K562 (cell line): ENCODE data around the gene RNF114. TPM values are rescaled to one million over a fixed set of nuclear protein-coding genes. Genes with fewer than 3 reads are reported as not detected.

Experiments used
- ATAC-seq: fragments of 200-7000 bp; cut with Tn5 transposase; 3 replicates; pipeline ENCODE4 v1.9.1; 2020; ENCODE audit warnings: moderate library complexity
- BruUV-seq: library from RNA; stranded (reverse); fragments of 400-500 nt; replicated peaks from 2 replicates; lab custom pipeline; 2021; lab: Mats Ljungman, UMichigan
- CTCF ChIA-PET: fragments of 300-600 bp; formaldehyde crosslinking; extraction: SDS; loops from one replicate; lab custom pipeline; 2021; ENCODE audit warnings: low intra/inter-chr PET ratio; lab: Yijun Ruan, JAX
- POLR2A ChIA-PET: fragments of 300-600, 350-650 bp; sonication (Branson Sonifier 250); formaldehyde crosslinking; extraction: SDS; loops from one replicate; lab custom pipeline; 2021; ENCODE audit warnings: antibody characterized with exemption, inconsistent platforms; lab: Yijun Ruan, JAX
- DNase-seq, 4 experiments: peaks; one replicate each; pipeline versions ENCODE4 v3.0.0 to v3.0.0-alpha.2; 2011 to 2018; ENCODE audit warnings: low spot score in 3 of 4, mixed read lengths in 3 of 4; ENCODE audit errors: extremely low read depth in 1 of 4
- FAIRE-seq: peaks from 2 replicates; lab custom pipeline; 2011; peaks lifted over from hg19 to GRCh38; lab: Jason Lieb, UNC
- H2AFZ ChIP-seq: 2 replicates; pipeline ENCODE4 v1.6.0; 2011; ENCODE audit warnings: low read depth, low read length, control low read depth, inconsistent platforms
- H3K27ac ChIP-seq: fragments of 200-600 bp; 3 replicates; pipeline ENCODE4 v1.8.0; 2011; ENCODE audit warnings: low read depth, mild to moderate bottlenecking, control low read depth, inconsistent platforms, low read length, moderate library complexity, mixed read lengths; ENCODE audit errors: extremely low read depth
- H3K27me3 ChIP-seq, 2 experiments: fragments of 300-600 bp in 1 of 2; 2 replicates in 1 of 2; 3 replicates in 1 of 2; pipeline versions ENCODE4 v1.6.0 to v1.8.0; 2011; ENCODE audit warnings: inconsistent platforms in 2 of 2, low read length in 2 of 2, mild to moderate bottlenecking in 1 of 2, mixed read lengths in 1 of 2, moderate library complexity in 1 of 2; ENCODE audit not compliant: control insufficient read depth in 2 of 2, insufficient read depth in 2 of 2
- H3K36me3 ChIP-seq: fragments of 300-600 bp; 3 replicates; pipeline ENCODE4 v1.8.0; 2011; ENCODE audit warnings: mild to moderate bottlenecking, low read length, inconsistent platforms; ENCODE audit not compliant: control insufficient read depth, insufficient read depth
- H3K4me1 ChIP-seq, 2 experiments: fragments of 200-600 bp in 1 of 2; replicated peaks in 1 of 2; 2 replicates in 1 of 2; 3 replicates in 1 of 2; pipeline versions ENCODE4 v1.5.1 to v1.8.0; 2011; ENCODE audit warnings: inconsistent platforms in 2 of 2, low read length in 2 of 2, mild to moderate bottlenecking in 1 of 2, mixed read lengths in 1 of 2, moderate library complexity in 1 of 2; ENCODE audit not compliant: control insufficient read depth in 2 of 2, insufficient read depth in 2 of 2
- H3K4me2 ChIP-seq: 2 replicates; pipeline ENCODE4 v1.6.1; 2011; ENCODE audit warnings: low read length, control low read depth, inconsistent platforms, mixed read lengths; ENCODE audit not compliant: insufficient read depth
- H3K4me3 ChIP-seq: fragments of 200-600 bp; sonication (generic), shearing (Covaris generic); 2 replicates; pipeline ENCODE4 v1.5.1; 2016; ENCODE audit warnings: control low read depth, inconsistent platforms
- H3K79me2 ChIP-seq: fragments of 200-600 bp; 3 replicates; pipeline ENCODE4 v1.8.0; 2011; ENCODE audit warnings: low read length, inconsistent platforms; ENCODE audit not compliant: control insufficient read depth, insufficient read depth
- H3K9ac ChIP-seq, 2 experiments: 2 replicates each; pipeline versions ENCODE4 v1.6.0 to v1.6.1; 2011; ENCODE audit warnings: low read depth in 2 of 2, low read length in 2 of 2, control low read depth in 1 of 2, inconsistent platforms in 1 of 2, mild to moderate bottlenecking in 1 of 2, mixed read lengths in 1 of 2; ENCODE audit not compliant: insufficient read depth in 1 of 2
- H3K9me1 ChIP-seq: one replicate; pipeline ENCODE4 v1.6.0; 2011; ENCODE audit warnings: inconsistent platforms, mild to moderate bottlenecking, low read length, moderate library complexity; ENCODE audit not compliant: control insufficient read depth, insufficient read depth
- H3K9me3 ChIP-seq: replicated peaks from 2 replicates; pipeline ENCODE4 v1.5.1; 2011; ENCODE audit warnings: low read depth, low read length, inconsistent platforms; ENCODE audit not compliant: control insufficient read depth, insufficient read depth
- H4K20me1 ChIP-seq: replicated peaks from 2 replicates; pipeline ENCODE4 v1.6.1; 2011; ENCODE audit warnings: low read length, inconsistent platforms, mixed read lengths; ENCODE audit not compliant: control insufficient read depth, insufficient read depth
- AFF4 ChIP-seq: sonication (generic); formaldehyde crosslinking; IDR thresholded peaks from 2 replicates; pipeline ENCODE4 v1.8.0; 2023; ENCODE audit warnings: mild to moderate bottlenecking, missing genetic modification reagents
- ETV6 ChIP-seq, 3 experiments: fragments of 150-350 bp in 1 of 3; sonication (generic) in 1 of 3; formaldehyde crosslinking in 1 of 3; IDR thresholded peaks; 2 replicates each; pipeline versions ENCODE4 v1.6.1 to v1.8.0; 2014 to 2022; ENCODE audit warnings: borderline replicate concordance in 2 of 3, low read depth in 2 of 3, antibody characterized with exemption in 1 of 3, low read length in 1 of 3, mild to moderate bottlenecking in 1 of 3, missing genetic modification reagents in 1 of 3
- KAT7 ChIP-seq: sonication (generic); formaldehyde crosslinking; IDR thresholded peaks from 2 replicates; pipeline ENCODE4 v1.8.0; 2022; ENCODE audit warnings: missing genetic modification reagents, mild to moderate bottlenecking, borderline replicate concordance
- MYNN ChIP-seq, 2 experiments: sonication (generic); formaldehyde crosslinking in 1 of 2; IDR thresholded peaks; 2 replicates each; pipeline versions ENCODE4 v1.5.0 to v1.6.1; 2016 to 2020; ENCODE audit warnings: antibody characterized with exemption in 1 of 2, missing genetic modification reagents in 1 of 2
- RBM39 ChIP-seq: fragments of 200-400 bp; formaldehyde crosslinking; optimal IDR thresholded peaks from 2 replicates; pipeline ENCODE3; 2018; ENCODE audit warnings: low read depth, low read length
- RFX1 ChIP-seq: fragments of 450-650 bp; IDR thresholded peaks from 2 replicates; pipeline ENCODE4 v1.6.1; 2016; ENCODE audit warnings: mild to moderate bottlenecking, moderate library complexity
- SMC3 ChIP-seq: conservative IDR thresholded peaks from 2 replicates; pipeline ENCODE4 v1.6.1; 2011; ENCODE audit warnings: low read depth, low read length, improper control_type of control experiment; ENCODE audit not compliant: insufficient read depth
- ZBTB49 ChIP-seq: sonication (generic); formaldehyde crosslinking; IDR thresholded peaks from 2 replicates; pipeline ENCODE4 v1.8.0; 2022; ENCODE audit warnings: missing genetic modification reagents, mild to moderate bottlenecking, borderline replicate concordance
- ZC3H8 ChIP-seq: fragments of 450-650 bp; IDR thresholded peaks from 2 replicates; pipeline ENCODE4 v1.6.1; 2017
- WGBS: fragments of 100-300 bp; shearing (Covaris generic); methylation state at CpG from one replicate; pipeline ENCODE4 v1.1.6; 2016; ENCODE audit warnings: low coverage, mixed read lengths; ENCODE audit not compliant: insufficient coverage; ENCODE audit errors: missing lambda C conversion rate; 5-methylcytosine and 5-hydroxymethylcytosine counted together
- in situ Hi-C: fragments of 300-500 bp; cut with MboI; formaldehyde crosslinking; loops from 4 replicates; pipeline ENCODE4 v1.15.0; 2018; ENCODE audit warnings: inconsistent platforms, mixed read lengths
- intact Hi-C: fragments of 100-400 bp; cut with micrococcal nuclease; formaldehyde crosslinking; loops from 2 replicates; pipeline ENCODE4 v1.14.2; 2022
- polyA plus RNA-seq, 8 experiments: library from polyadenylated mRNA; depleted of rRNA in 4 of 8; stranded (reverse) in 5 of 8; unstranded in 3 of 8; fragments of >200 nt; fragmentation: Nextera tagmentation in 2 of 8; fragmentation: Illumina TruSeq in 1 of 8; extraction: Ambion mirVana in 2 of 8; extraction: Trizol in 1 of 8; gene quantifications; 2 replicates each; pipeline versions ENCODE4 v1.2.1 to v1.2.3, GENCODE V29; 2011 to 2014; ENCODE audit warnings: inconsistent platforms in 1 of 8, missing spikeins in 1 of 8
- total RNA-seq, 7 experiments: library from RNA; depleted of rRNA in 6 of 7; stranded (reverse); fragments of >200 nt in 6 of 7; fragmentation: Illumina TruSeq in 2 of 7; extraction: Trizol in 2 of 7; gene quantifications; 2 replicates each; pipeline versions ENCODE4 v1.2.1 to v1.2.3, GENCODE V29; 2011 to 2021; ENCODE audit warnings: low replicate concordance in 1 of 7
- TF ChIP-seq, protein P1 (sequence below), 2 experiments: IDR thresholded peaks; 2 replicates each; pipeline ENCODE4 v1.6.1; 2011; ENCODE audit warnings: borderline replicate concordance in 1 of 2, control low read depth in 1 of 2, low read depth in 1 of 2, low read length in 1 of 2, mild to moderate bottlenecking in 1 of 2, mixed read lengths in 1 of 2, moderate library complexity in 1 of 2; ENCODE audit not compliant: insufficient read depth in 1 of 2, insufficient read length in 1 of 2, poor library complexity in 1 of 2, severe bottlenecking in 1 of 2; ENCODE audit errors: extremely low read depth in 1 of 2

The RNF114 gene
- total and polyA plus RNA-seq, 9 of the 15 experiments (the other 6 are each of a cell fraction or from before 2014, with no cell fraction given) = 38.6 to 111 (median 62.6) TPM

GRCh38 chr20:49914310-49915117 is 21.7 kb upstream of the RNF114 start:
- H3K4me2 ChIP-seq = peak overlapping the region; percentile 99
- intact Hi-C loops = loop anchor here (2.0 kb wide), 1 partner anchor 14 kb away; no protein-coding TSS in a partner anchor
- 2% methylated on average over 19 of the region's 19 CpGs for WGBS
- H3K9ac ChIP-seq = peak overlapping the region; percentile 95 to 99
- TSS peak; percentile 39 for BruUV-seq
- in situ Hi-C loops = no loop called here
- peak overlapping the region; percentile 93 for H3K4me3 ChIP-seq
- H3K9me3 ChIP-seq = no peaks in the 10 kb centered on the region
- CTCF ChIA-PET = no interaction called here
- H3K36me3 ChIP-seq = peaks cover 22% of the 10 kb centered on the region; the same call in 1 of the 3 replicates
- peak; percentile 62 for FAIRE-seq
- POLR2A ChIA-PET = interaction anchor here (0.5 to 3.0 kb wide), 13 partner anchors 9 to 1271 kb away, joined by 3 to 14 read pairs (median 3); no protein-coding TSS in a partner anchor
- H3K9me1 ChIP-seq = no peaks in the 10 kb centered on the region
- peaks cover 57% of the 10 kb centered on the region for H3K79me2 ChIP-seq
- peaks cover 16 to 21% of the 10 kb centered on the region in 2 experiments; a peak in 4 of 5 replicates for H3K4me1 ChIP-seq
- peaks cover 13% of the 10 kb centered on the region; the same call in 1 of the 2 replicates for H4K20me1 ChIP-seq
- ATAC-seq = peak; percentile 14
- H2AFZ ChIP-seq = peak overlapping the region; percentile 100; the same call in 1 of the 2 replicates
- H3K27me3 ChIP-seq = no peaks in the 10 kb centered on the region
- peak overlapping the region; percentile 100 for H3K27ac ChIP-seq
- DNase-seq = peak in 2 of 4 experiments; percentile 24 to 39
- TF ChIP-seq RFX1 (peak; percentile 56), ETV6 (IDR thresholded peaks at IDR 0.05; ENCODE audit: borderline replicate concordance in 1 of 2, low read depth in 2 of 2, low read length in 1 of 2) (no peak), ETV6 (CRISPR knock-in tag; IDR thresholded peaks at IDR 0.05; ENCODE audit: borderline replicate concordance) (no peak), SMC3 (0 out of 2 replicates have a peak, but pooled peaks have one; percentile 15), ZBTB49 (CRISPR knock-in tag) (no peak), ZC3H8 (no peak), MYNN (IDR thresholded peaks at IDR 0.05) (peak; percentile 98), MYNN (CRISPR knock-in tag; IDR thresholded peaks at IDR 0.05) (no peak), RBM39 (no peak), AFF4 (0 out of 2 replicates have a peak, but pooled peaks have one; percentile 62), KAT7 (CRISPR knock-in tag) (0 out of 2 replicates have a peak, but pooled peaks have one; percentile 46)
- TF ChIP-seq, protein P1, sequence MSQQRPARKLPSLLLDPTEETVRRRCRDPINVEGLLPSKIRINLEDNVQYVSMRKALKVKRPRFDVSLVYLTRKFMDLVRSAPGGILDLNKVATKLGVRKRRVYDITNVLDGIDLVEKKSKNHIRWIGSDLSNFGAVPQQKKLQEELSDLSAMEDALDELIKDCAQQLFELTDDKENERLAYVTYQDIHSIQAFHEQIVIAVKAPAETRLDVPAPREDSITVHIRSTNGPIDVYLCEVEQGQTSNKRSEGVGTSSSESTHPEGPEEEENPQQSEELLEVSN (IDR thresholded peaks at IDR 0.05; ENCODE audit: borderline replicate concordance in 1 of 2, extremely low read depth in 1 of 2, insufficient read depth in 1 of 2, insufficient read length in 1 of 2, low read depth in 1 of 2, low read length in 1 of 2, poor library complexity in 1 of 2, severe bottlenecking in 1 of 2) = peak in 1 of 2 experiments; percentile 14
